DOHH2 (cell line): Measurements from ENCODE around the gene F2RL3.

Experiments
- EZH2phosphoT487 ChIP-seq: fragments of 200-600 bp; sonication (generic); IDR thresholded peaks from 2 replicates; pipeline ENCODE4 v1.6.1; 2017; ENCODE audit warnings: borderline replicate concordance, mild to moderate bottlenecking, antibody characterized with exemption, low read length, moderate library complexity, mixed read lengths
- TF ChIP-seq, protein P1 (sequence below): fragments of 200-600 bp; sonication (generic); IDR thresholded peaks from one replicate; pipeline ENCODE4 v1.5.1; 2014; ENCODE audit warnings: antibody characterized with exemption, mild to moderate bottlenecking, low read depth, low read length; ENCODE audit not compliant: poor library complexity, severe bottlenecking

DNA sequence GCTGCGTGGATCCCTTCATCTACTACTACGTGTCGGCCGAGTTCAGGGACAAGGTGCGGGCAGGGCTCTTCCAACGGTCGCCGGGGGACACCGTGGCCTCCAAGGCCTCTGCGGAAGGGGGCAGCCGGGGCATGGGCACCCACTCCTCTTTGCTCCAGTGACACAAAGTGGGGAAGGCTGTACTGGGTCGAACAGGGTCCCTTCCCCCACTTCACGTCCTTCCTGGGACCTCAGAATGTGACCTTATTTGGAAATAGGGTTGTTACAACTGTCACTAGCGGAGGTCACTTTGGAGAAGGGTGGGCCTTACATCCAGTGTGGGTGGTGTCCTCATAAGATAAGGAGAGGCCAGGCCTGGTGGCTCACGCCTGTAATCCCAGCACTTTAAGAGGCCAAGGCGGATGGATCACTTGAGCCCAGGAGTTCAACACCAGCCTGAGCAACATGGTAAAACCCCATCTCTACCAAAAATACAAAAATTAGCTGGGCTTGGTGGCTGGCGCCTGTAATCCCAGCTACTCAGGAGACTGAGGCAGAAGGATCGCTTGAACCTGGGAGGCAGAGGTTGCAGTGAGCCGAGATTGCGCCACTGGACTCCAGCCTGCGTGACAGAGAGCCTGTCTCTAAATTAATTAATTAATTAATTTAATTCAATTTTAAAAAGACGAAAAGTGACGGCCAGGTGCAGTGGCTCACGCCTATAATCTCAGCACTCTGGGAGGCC is 1.8 kb downstream of the F2RL3 start:
- TF ChIP-seq, protein P1, sequence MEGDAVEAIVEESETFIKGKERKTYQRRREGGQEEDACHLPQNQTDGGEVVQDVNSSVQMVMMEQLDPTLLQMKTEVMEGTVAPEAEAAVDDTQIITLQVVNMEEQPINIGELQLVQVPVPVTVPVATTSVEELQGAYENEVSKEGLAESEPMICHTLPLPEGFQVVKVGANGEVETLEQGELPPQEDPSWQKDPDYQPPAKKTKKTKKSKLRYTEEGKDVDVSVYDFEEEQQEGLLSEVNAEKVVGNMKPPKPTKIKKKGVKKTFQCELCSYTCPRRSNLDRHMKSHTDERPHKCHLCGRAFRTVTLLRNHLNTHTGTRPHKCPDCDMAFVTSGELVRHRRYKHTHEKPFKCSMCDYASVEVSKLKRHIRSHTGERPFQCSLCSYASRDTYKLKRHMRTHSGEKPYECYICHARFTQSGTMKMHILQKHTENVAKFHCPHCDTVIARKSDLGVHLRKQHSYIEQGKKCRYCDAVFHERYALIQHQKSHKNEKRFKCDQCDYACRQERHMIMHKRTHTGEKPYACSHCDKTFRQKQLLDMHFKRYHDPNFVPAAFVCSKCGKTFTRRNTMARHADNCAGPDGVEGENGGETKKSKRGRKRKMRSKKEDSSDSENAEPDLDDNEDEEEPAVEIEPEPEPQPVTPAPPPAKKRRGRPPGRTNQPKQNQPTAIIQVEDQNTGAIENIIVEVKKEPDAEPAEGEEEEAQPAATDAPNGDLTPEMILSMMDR: no peak
- TF ChIP-seq EZH2phosphoT487: no peak
